HCT116 (cell line): Measurements from ENCODE around the gene PGAM5. TPM values are rescaled to one million over a fixed set of nuclear protein-coding genes. Genes with fewer than 3 reads are reported as not detected.

Experiments
- ATAC-seq: fragments of 200-7000 bp; cut with Tn5 transposase; 2 replicates; pipeline ENCODE4 v1.9.1; 2020; ENCODE audit warnings: mild to moderate bottlenecking, moderate library complexity
- BruUV-seq: library from RNA; stranded (reverse); fragments of 400-500 nt; replicated peaks from 2 replicates; lab custom pipeline; 2021; lab: Mats Ljungman, UMichigan
- CTCF ChIA-PET: fragments of 300-600 bp; sonication (Branson Sonifier 250); formaldehyde crosslinking; loops from one replicate; lab custom pipeline; 2021; ENCODE audit warnings: antibody characterized with exemption; lab: Charles Lee
- POLR2A ChIA-PET: fragments of 300-600, 350-600 bp; sonication (Branson Sonifier 250); formaldehyde crosslinking; loops from one replicate; lab custom pipeline; 2021; ENCODE audit warnings: antibody characterized with exemption; lab: Charles Lee
- RAD21 ChIA-PET, 2 experiments: fragments of 300-600 bp; sonication (Branson Sonifier 250); formaldehyde crosslinking; loops; one replicate each; lab custom pipeline; 2023; ENCODE audit warnings: low total read pairs in 2 of 2; ENCODE audit not compliant: uncharacterized antibody in 2 of 2, unreplicated experiment in 2 of 2, low non-redundant PET in 1 of 2; lab: Charles Lee
- DNase-seq: peaks from one replicate; pipeline ENCODE4 v3.0.0-alpha.2; 2010; ENCODE audit warnings: low read depth, low spot score
- H2AFZ ChIP-seq: fragments of 200-600 bp; shearing (Covaris generic), sonication (generic); 2 replicates; pipeline ENCODE4 v1.6.1; 2017; ENCODE audit warnings: low read depth, mixed run types, mixed read lengths, antibody characterized with exemption, low read length; ENCODE audit not compliant: poor library complexity, severe bottlenecking
- H3K27ac ChIP-seq: 2 replicates; pipeline ENCODE4 v1.5.1; 2012; ENCODE audit warnings: low read depth, low read length
- H3K27me3 ChIP-seq: fragments of 200-600 bp; sonication (generic); 2 replicates; pipeline ENCODE4 v1.6.1; 2016; ENCODE audit warnings: mixed run types, low read length, mixed read lengths; ENCODE audit not compliant: insufficient read depth
- H3K36me3 ChIP-seq, 2 experiments: fragments of 200-500 bp in 1 of 2; fragments of 200-600 bp in 1 of 2; sonication (Bioruptor generic) in 1 of 2; sonication (generic) in 1 of 2; 2 replicates each; pipeline versions ENCODE4 v1.5.1 to v1.6.1; 2014 to 2016; ENCODE audit warnings: low read length in 2 of 2, inconsistent platforms in 1 of 2, mixed read lengths in 1 of 2, mixed run types in 1 of 2; ENCODE audit not compliant: insufficient read depth in 2 of 2, control insufficient read depth in 1 of 2
- H3K4me1 ChIP-seq, 2 experiments: fragments of 200-600 bp in 1 of 2; sonication (generic) in 1 of 2; 2 replicates each; pipeline versions ENCODE4 v1.5.1 to v1.6.1; 2012 to 2017; ENCODE audit warnings: low read length in 2 of 2, inconsistent platforms in 1 of 2, mild to moderate bottlenecking in 1 of 2, mixed read lengths in 1 of 2, mixed run types in 1 of 2, moderate library complexity in 1 of 2; ENCODE audit not compliant: insufficient read depth in 2 of 2, control insufficient read depth in 1 of 2
- H3K4me2 ChIP-seq: fragments of 200-600 bp; sonication (generic); 2 replicates; pipeline ENCODE4 v1.6.1; 2017; ENCODE audit warnings: mixed run types, low read length, mixed read lengths
- H3K4me3 ChIP-seq, 2 experiments: fragments of 200-600 bp in 1 of 2; sonication (generic) in 1 of 2; replicated peaks in 1 of 2; 2 replicates each; pipeline ENCODE4 v1.5.1; 2011 to 2016; ENCODE audit warnings: low read length in 2 of 2, control low read depth in 1 of 2, low read depth in 1 of 2, mild to moderate bottlenecking in 1 of 2, mixed read lengths in 1 of 2, mixed run types in 1 of 2
- H3K79me2 ChIP-seq: fragments of 200-600 bp; sonication (generic); 2 replicates; pipeline ENCODE4 v1.6.1; 2017; ENCODE audit warnings: mild to moderate bottlenecking, mixed run types, low read length, moderate library complexity, mixed read lengths; ENCODE audit not compliant: insufficient read depth
- H3K9ac ChIP-seq: fragments of 200-600 bp; sonication (generic); 2 replicates; pipeline ENCODE4 v1.6.1; 2016; ENCODE audit warnings: low read length, mixed read lengths
- H3K9me2 ChIP-seq: fragments of 200-600 bp; sonication (generic), shearing (Covaris generic); 2 replicates; pipeline ENCODE4 v1.6.1; 2017; ENCODE audit warnings: mixed run types, mild to moderate bottlenecking, moderate library complexity; ENCODE audit not compliant: insufficient read depth
- H3K9me3 ChIP-seq, 2 experiments: fragments of 200-500 bp in 1 of 2; fragments of 200-600 bp in 1 of 2; sonication (Bioruptor generic) in 1 of 2; sonication (generic) in 1 of 2; 2 replicates each; pipeline ENCODE4 v1.6.1; 2014 to 2017; ENCODE audit warnings: low read length in 2 of 2, mixed read lengths in 2 of 2, inconsistent platforms in 1 of 2, low read depth in 1 of 2, mild to moderate bottlenecking in 1 of 2, mixed run types in 1 of 2, moderate library complexity in 1 of 2; ENCODE audit not compliant: control insufficient read depth in 1 of 2, insufficient read depth in 1 of 2
- H4K20me1 ChIP-seq: fragments of 200-600 bp; sonication (generic), shearing (Covaris generic); 2 replicates; pipeline ENCODE4 v1.6.1; 2017; ENCODE audit warnings: mixed run types, mild to moderate bottlenecking, moderate library complexity; ENCODE audit not compliant: insufficient read depth
- ATF3 ChIP-seq: IDR thresholded peaks from 2 replicates; pipeline ENCODE4 v1.6.1; 2012
- CBX3 ChIP-seq: IDR thresholded peaks from 2 replicates; pipeline ENCODE4 v1.6.1; 2012; ENCODE audit warnings: low read depth
- EGR1 ChIP-seq: IDR thresholded peaks from 2 replicates; pipeline ENCODE4 v1.6.1; 2012; ENCODE audit warnings: low read depth
- ELF1 ChIP-seq: IDR thresholded peaks from 2 replicates; pipeline ENCODE4 v1.6.1; 2012; ENCODE audit warnings: low read depth, borderline replicate concordance
- EZH2 ChIP-seq: fragments of 200-600 bp; sonication (generic); IDR thresholded peaks from 2 replicates; pipeline ENCODE4 v1.6.1; 2017; ENCODE audit warnings: antibody characterized with exemption, mixed run types
- EZH2phosphoT487 ChIP-seq: fragments of 200-600 bp; IDR thresholded peaks from 2 replicates; pipeline ENCODE4 v1.6.1; 2018; ENCODE audit warnings: antibody characterized with exemption, borderline replicate concordance
- FOSL1 ChIP-seq: IDR thresholded peaks from 2 replicates; pipeline ENCODE4 v1.6.1; 2012; ENCODE audit warnings: low read depth
- POLR2A ChIP-seq: IDR thresholded peaks from 2 replicates; pipeline ENCODE4 v1.7.0; 2011; ENCODE audit warnings: borderline replicate concordance; ENCODE audit not compliant: insufficient read depth, insufficient read length; ENCODE audit errors: extremely low read depth
- POLR2AphosphoS5 ChIP-seq: IDR thresholded peaks from 2 replicates; pipeline ENCODE4 v1.6.1; 2011; ENCODE audit warnings: mild to moderate bottlenecking, low read depth, low read length, moderate library complexity
- RAD21 ChIP-seq: IDR thresholded peaks from 2 replicates; pipeline ENCODE4 v1.6.1; 2012; ENCODE audit warnings: low read depth, mild to moderate bottlenecking
- SIN3A ChIP-seq: IDR thresholded peaks from 2 replicates; pipeline ENCODE4 v1.6.1; 2012; ENCODE audit warnings: low read depth
- SRF ChIP-seq: IDR thresholded peaks from 2 replicates; pipeline ENCODE4 v1.6.1; 2012; ENCODE audit warnings: low read depth
- TCF7L2 ChIP-seq: IDR thresholded peaks from 2 replicates; pipeline ENCODE4 v1.7.0; 2011; ENCODE audit warnings: borderline replicate concordance, inconsistent platforms; ENCODE audit not compliant: insufficient read depth, insufficient read length; ENCODE audit errors: extremely low read depth
- YY1 ChIP-seq: IDR thresholded peaks from 2 replicates; pipeline ENCODE4 v1.6.1; 2011; ENCODE audit warnings: low read length, low read depth, moderate library complexity, mild to moderate bottlenecking; ENCODE audit not compliant: insufficient replicate concordance; ENCODE audit errors: extremely low read depth
- ZNF274 ChIP-seq: fragments of 200-500 bp; sonication (Bioruptor generic); IDR thresholded peaks from 2 replicates; pipeline ENCODE4 v1.6.1; 2014; ENCODE audit warnings: mild to moderate bottlenecking, low read depth, low read length, inconsistent platforms
- intact Hi-C: fragments of 100-400 bp; cut with micrococcal nuclease; formaldehyde crosslinking; loops from 2 replicates; pipeline ENCODE4 v1.10.0; 2022
- total RNA-seq: library from RNA; stranded (reverse); gene quantifications from one replicate; pipeline ENCODE4 v1.2.1, GENCODE V29; 2021; ENCODE audit not compliant: unreplicated experiment

PGAM5 gene
- total RNA-seq, 1 experiment from 2014 or later, result 98.3 TPM

- Histone ChIP-seq H4K20me1 (peaks cover 3% of the 10 kb centered on the region; the same call in 1 of the 2 replicates), H3K9ac (peak overlapping the region; percentile 93), H3K4me3 (peak overlapping the region; percentile 78 to 85), H3K36me3 (peaks cover 9 to 10% of the 10 kb centered on the region in 2 experiments; a peak in 3 of 4 replicates), H3K4me1 (peaks cover 5 to 18% of the 10 kb centered on the region in 2 experiments), H2AFZ (no peak overlapping the region), H3K4me2 (peak overlapping the region; percentile 99), H3K27ac (peak overlapping the region; percentile 91), H3K9me3 (no peaks in the 10 kb centered on the region), H3K9me2 (no peaks in the 10 kb centered on the region), H3K79me2 (peaks cover 49% of the 10 kb centered on the region), H3K27me3 (no peaks in the 10 kb centered on the region)
- DNase-seq, result no peak
- ChIA-PET CTCF (no interaction called here), POLR2A (no interaction called here), RAD21 (no interaction called here)
- TF ChIP-seq ATF3 (no peak), FOSL1 (no peak), SRF (no peak), EZH2phosphoT487 (no peak), EGR1 (no peak), SIN3A (no peak), CBX3 (no peak), ZNF274 (no peak), RAD21 (no peak), EZH2 (no peak), ELF1 (no peak), YY1 (no peak), POLR2AphosphoS5 (no peak), TCF7L2 (no peak), POLR2A (no peak)
- TSS peak; percentile 90 for BruUV-seq
- intact Hi-C loops, result no loop called here
- peak; percentile 48 for ATAC-seq
Observed at GRCh38 chr12:132710043-132710404, 618 bp upstream of the PGAM5 start.
